Hepatocyte (in vitro differentiated cells): ENCODE measurements around the gene ANKRD16. TPM values are rescaled to one million over a fixed set of nuclear protein-coding genes. Genes with fewer than 3 reads are reported as not detected.

Experiments used
- DNase-seq: peaks from one replicate; pipeline ENCODE4 v3.0.0-alpha.2; 2016; ENCODE audit warnings: low spot score
- H2AFZ ChIP-seq: fragments of 200-600 bp; sonication (generic); 2 replicates; pipeline ENCODE4 v1.6.0; 2016; ENCODE audit warnings: antibody characterized with exemption, mild to moderate bottlenecking
- H3K27ac ChIP-seq: fragments of 200-600 bp; sonication (generic); 2 replicates; pipeline ENCODE4 v1.5.1; 2016; ENCODE audit warnings: mild to moderate bottlenecking
- H3K27me3 ChIP-seq: fragments of 200-600 bp; sonication (generic); 2 replicates; pipeline ENCODE4 v1.6.1; 2016
- H3K36me3 ChIP-seq: fragments of 200-600 bp; sonication (generic); replicated peaks from 2 replicates; pipeline ENCODE4 v1.5.1; 2016; ENCODE audit warnings: low read depth; ENCODE audit not compliant: insufficient read depth
- H3K4me1 ChIP-seq: fragments of 200-600 bp; sonication (generic); 2 replicates; pipeline ENCODE4 v1.5.1; 2016; ENCODE audit warnings: mild to moderate bottlenecking, moderate library complexity; ENCODE audit not compliant: insufficient read depth
- H3K4me2 ChIP-seq: fragments of 200-600 bp; sonication (generic); 2 replicates; pipeline ENCODE4 v1.6.0; 2016
- H3K4me3 ChIP-seq: fragments of 200-600 bp; sonication (generic); 2 replicates; pipeline ENCODE4 v1.5.1; 2016; ENCODE audit warnings: mild to moderate bottlenecking
- H3K79me2 ChIP-seq: fragments of 200-600 bp; sonication (generic); 2 replicates; pipeline ENCODE4 v1.6.0; 2017; ENCODE audit warnings: mild to moderate bottlenecking
- H3K9me2 ChIP-seq: fragments of 200-600 bp; sonication (generic); replicated peaks from 2 replicates; pipeline ENCODE4 v1.6.0; 2017; ENCODE audit warnings: mild to moderate bottlenecking; ENCODE audit not compliant: insufficient read depth
- H3K9me3 ChIP-seq: fragments of 200-600 bp; sonication (generic); 2 replicates; pipeline ENCODE4 v1.5.1; 2016; ENCODE audit warnings: low read depth, mild to moderate bottlenecking
- H4K20me1 ChIP-seq: fragments of 200-600 bp; sonication (generic); 2 replicates; pipeline ENCODE4 v1.6.0; 2016; ENCODE audit warnings: mild to moderate bottlenecking; ENCODE audit not compliant: insufficient read depth, poor library complexity, severe bottlenecking
- EZH2 ChIP-seq: fragments of 200-600 bp; sonication (generic); IDR thresholded peaks from 2 replicates; pipeline ENCODE4 v1.6.1; 2016; ENCODE audit warnings: antibody characterized with exemption, mild to moderate bottlenecking, borderline replicate concordance
- EZH2phosphoT487 ChIP-seq: fragments of 200-600 bp; sonication (generic); IDR thresholded peaks from one replicate; pipeline ENCODE4 v1.6.1; 2018; ENCODE audit warnings: antibody characterized with exemption, mild to moderate bottlenecking, low read depth, moderate library complexity; ENCODE audit not compliant: unreplicated experiment, severe bottlenecking
- WGBS: methylation state at CpG from one replicate; pipeline ENCODE4 v1.1.6; 2016; ENCODE audit warnings: low lambda C conversion rate; ENCODE audit errors: missing lambda C conversion rate; 5-methylcytosine and 5-hydroxymethylcytosine counted together
- polyA plus RNA-seq: library from polyadenylated mRNA; unstranded; fragments of >200 nt; fragmentation: Nextera tagmentation; extraction: Ambion mirVana; gene quantifications from 2 replicates; pipeline ENCODE4 v1.2.1, GENCODE V29; 2016
- total RNA-seq: library from RNA; depleted of rRNA; stranded (reverse); fragments of >200 nt; gene quantifications from 2 replicates; pipeline ENCODE4 v1.2.3, GENCODE V29; 2014
- TF ChIP-seq, protein P1 (sequence below): fragments of 200-600 bp; sonication (generic); IDR thresholded peaks from 2 replicates; pipeline ENCODE4 v1.5.1; 2016; ENCODE audit warnings: antibody characterized with exemption, mild to moderate bottlenecking; ENCODE audit not compliant: poor library complexity

The ANKRD16 gene
- total and polyA plus RNA-seq, 2 experiments from 2014 or later = 6.8 to 15.7 TPM

DNA sequence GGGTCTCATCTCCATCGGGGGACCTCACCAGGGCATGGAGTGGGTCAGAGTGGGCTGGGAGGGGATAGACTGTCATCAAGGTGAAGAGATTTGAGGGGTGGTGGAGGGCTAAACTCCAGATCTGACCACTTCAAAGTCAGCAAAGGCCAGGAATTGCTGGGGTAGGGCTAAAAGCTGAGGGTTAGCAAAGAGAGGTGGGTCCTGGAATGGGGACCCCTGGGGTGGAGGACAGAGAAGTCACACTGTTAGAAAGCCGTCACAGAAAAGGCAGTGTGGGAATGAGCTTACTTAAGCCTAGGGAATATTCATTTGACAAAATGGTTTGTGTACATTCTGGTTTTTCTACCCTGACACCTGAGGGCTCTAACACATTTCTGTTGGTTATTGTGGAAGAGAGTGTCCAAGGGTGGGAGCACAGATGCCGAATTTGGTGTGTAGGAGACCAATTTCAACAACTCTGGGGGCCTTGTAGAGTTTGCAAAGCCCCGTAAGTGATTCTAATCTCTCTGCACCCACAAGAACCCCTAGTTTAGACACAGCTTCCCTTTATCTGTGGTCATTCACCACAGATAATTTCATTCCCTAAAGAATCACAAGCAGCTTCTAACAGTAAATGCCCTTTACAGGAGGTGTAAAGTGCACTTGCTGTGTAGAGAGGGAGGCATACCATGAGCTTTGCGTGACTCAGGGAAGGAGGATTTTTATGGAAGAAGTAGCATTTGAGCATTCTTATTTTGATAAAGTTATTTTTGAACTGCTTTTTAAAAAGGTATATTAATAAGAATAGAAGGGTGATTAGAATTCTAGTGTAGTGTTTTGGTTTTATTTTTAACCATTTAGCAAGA is 6.7 kb upstream of the ANKRD16 start:
- peaks cover 2% of the 10 kb centered on the region for H3K4me1 ChIP-seq

DNA sequence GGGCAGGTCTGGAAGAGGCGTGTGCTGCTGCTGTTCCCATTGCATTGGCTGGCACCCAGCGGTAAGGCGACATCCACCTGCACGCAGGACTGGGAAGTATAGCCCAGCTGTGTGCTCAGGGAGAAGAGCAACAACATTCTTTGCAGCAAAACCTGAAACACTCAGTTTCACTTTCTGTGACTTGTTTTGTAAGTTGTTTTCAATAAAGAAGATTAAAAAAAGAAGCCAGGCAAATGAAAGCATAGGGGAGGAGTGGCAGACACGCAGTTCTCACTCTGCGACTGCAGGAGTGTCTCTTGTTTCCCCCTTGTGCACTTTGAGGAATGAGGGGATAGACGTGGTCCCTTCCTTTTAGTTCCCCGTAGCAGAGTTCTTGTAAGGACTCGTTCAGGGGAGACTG is 6.1 kb upstream of the ANKRD16 start:
- Histone ChIP-seq H3K9me3 (no peaks in the 10 kb centered on the region), H3K27ac (no peak overlapping the region), H3K36me3 (no peaks in the 10 kb centered on the region), H3K79me2 (peaks cover 95% of the 10 kb centered on the region), H3K9me2 (no peaks in the 10 kb centered on the region), H2AFZ (no peak overlapping the region), H3K4me1 (peaks cover 8% of the 10 kb centered on the region), H3K4me2 (no peak overlapping the region), H3K27me3 (no peaks in the 10 kb centered on the region), H3K4me3 (no peak overlapping the region), H4K20me1 (peaks cover 25% of the 10 kb centered on the region)
- WGBS = 96% methylated on average over 9 of the region's 9 CpGs
- TF ChIP-seq EZH2phosphoT487 = no peak
- TF ChIP-seq EZH2 = no peak
- TF ChIP-seq, protein P1, sequence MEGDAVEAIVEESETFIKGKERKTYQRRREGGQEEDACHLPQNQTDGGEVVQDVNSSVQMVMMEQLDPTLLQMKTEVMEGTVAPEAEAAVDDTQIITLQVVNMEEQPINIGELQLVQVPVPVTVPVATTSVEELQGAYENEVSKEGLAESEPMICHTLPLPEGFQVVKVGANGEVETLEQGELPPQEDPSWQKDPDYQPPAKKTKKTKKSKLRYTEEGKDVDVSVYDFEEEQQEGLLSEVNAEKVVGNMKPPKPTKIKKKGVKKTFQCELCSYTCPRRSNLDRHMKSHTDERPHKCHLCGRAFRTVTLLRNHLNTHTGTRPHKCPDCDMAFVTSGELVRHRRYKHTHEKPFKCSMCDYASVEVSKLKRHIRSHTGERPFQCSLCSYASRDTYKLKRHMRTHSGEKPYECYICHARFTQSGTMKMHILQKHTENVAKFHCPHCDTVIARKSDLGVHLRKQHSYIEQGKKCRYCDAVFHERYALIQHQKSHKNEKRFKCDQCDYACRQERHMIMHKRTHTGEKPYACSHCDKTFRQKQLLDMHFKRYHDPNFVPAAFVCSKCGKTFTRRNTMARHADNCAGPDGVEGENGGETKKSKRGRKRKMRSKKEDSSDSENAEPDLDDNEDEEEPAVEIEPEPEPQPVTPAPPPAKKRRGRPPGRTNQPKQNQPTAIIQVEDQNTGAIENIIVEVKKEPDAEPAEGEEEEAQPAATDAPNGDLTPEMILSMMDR = no peak
- DNase-seq = no peak

More for the DNA sequence above, 6.7 kb upstream of the ANKRD16 start:
- no peak for DNase-seq
- H4K20me1 ChIP-seq = peaks cover 18% of the 10 kb centered on the region
- no peaks in the 10 kb centered on the region for H3K9me3 ChIP-seq
- TF ChIP-seq EZH2phosphoT487 = no peak
- TF ChIP-seq, protein P1 = no peak
- TF ChIP-seq EZH2 = no peak
- H3K36me3 ChIP-seq = no peaks in the 10 kb centered on the region
- H3K79me2 ChIP-seq = peaks cover 94% of the 10 kb centered on the region
- H3K4me3 ChIP-seq = no peak overlapping the region
- WGBS = 93% methylated on average over 5 of the region's 5 CpGs
- no peaks in the 10 kb centered on the region for H3K9me2 ChIP-seq
- no peak overlapping the region for H3K4me2 ChIP-seq
- no peak overlapping the region for H3K27ac ChIP-seq
- no peaks in the 10 kb centered on the region for H3K27me3 ChIP-seq
- H2AFZ ChIP-seq = no peak overlapping the region

DNA sequence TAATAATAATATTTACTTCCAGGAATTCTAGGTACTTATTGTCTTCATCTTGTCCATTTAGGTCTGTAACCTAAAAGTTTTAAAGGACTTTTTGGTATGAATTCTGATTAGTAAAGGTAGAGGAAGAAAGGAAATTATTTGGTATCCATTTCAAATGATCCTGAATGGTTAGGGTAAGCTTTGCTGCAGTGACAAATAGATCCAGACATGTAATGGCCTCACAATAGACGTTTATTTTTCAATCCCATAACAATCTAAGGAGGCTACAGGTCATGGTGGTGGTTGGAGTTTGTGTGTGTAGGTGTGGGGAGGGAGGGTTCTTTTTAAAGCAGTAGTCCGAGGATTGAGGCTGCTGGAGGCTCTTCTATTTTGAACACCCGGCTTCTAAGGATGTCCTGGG is 5.7 kb upstream of the ANKRD16 start:
- TF ChIP-seq, protein P1 = no peak
- no peak for TF ChIP-seq EZH2phosphoT487
- no peak for TF ChIP-seq EZH2
- no peaks in the 10 kb centered on the region for H3K9me3 ChIP-seq
- no peak overlapping the region for H3K27ac ChIP-seq
- H3K27me3 ChIP-seq = no peaks in the 10 kb centered on the region
- no peak overlapping the region for H2AFZ ChIP-seq
- no peaks in the 10 kb centered on the region for H3K36me3 ChIP-seq
- 98% methylated on average over 3 of the region's 3 CpGs for WGBS
- H3K9me2 ChIP-seq = no peaks in the 10 kb centered on the region
- no peak overlapping the region for H3K4me3 ChIP-seq
- peaks cover 96% of the 10 kb centered on the region for H3K79me2 ChIP-seq
- peaks cover 10% of the 10 kb centered on the region for H3K4me1 ChIP-seq
- no peak overlapping the region for H3K4me2 ChIP-seq
- DNase-seq = no peak
- H4K20me1 ChIP-seq = peaks cover 28% of the 10 kb centered on the region
